Peyer's patch (tissue), 4 donors: ENCODE measurements around the gene KRTAP5-3.
"Not testable (repeated sequence)": the region's sequence is repeated elsewhere in the genome, so short reads cannot be mapped to it uniquely, and the experiment has no call there.

Experiments
- POLR2A ChIP-seq, 2 donors: fragments of 450-650 bp; IDR thresholded peaks; one replicate each; pipeline ENCODE4 v1.5.1; 2017; ENCODE audit warnings: antibody characterized with exemption in 2 of 2, mild to moderate bottlenecking in 2 of 2, moderate library complexity in 2 of 2
- TF ChIP-seq, protein P1 (sequence below), 6 experiments: fragments of 450-650 bp in 4 of 6; fragments of 200-600 bp in 2 of 6; sonication (generic) in 1 of 6; IDR thresholded peaks; one replicate each; pipeline ENCODE4 v1.5.1; 2017 to 2019; ENCODE audit warnings: antibody characterized with exemption in 6 of 6, mild to moderate bottlenecking in 3 of 6, moderate library complexity in 1 of 6

- TF ChIP-seq, protein P1, sequence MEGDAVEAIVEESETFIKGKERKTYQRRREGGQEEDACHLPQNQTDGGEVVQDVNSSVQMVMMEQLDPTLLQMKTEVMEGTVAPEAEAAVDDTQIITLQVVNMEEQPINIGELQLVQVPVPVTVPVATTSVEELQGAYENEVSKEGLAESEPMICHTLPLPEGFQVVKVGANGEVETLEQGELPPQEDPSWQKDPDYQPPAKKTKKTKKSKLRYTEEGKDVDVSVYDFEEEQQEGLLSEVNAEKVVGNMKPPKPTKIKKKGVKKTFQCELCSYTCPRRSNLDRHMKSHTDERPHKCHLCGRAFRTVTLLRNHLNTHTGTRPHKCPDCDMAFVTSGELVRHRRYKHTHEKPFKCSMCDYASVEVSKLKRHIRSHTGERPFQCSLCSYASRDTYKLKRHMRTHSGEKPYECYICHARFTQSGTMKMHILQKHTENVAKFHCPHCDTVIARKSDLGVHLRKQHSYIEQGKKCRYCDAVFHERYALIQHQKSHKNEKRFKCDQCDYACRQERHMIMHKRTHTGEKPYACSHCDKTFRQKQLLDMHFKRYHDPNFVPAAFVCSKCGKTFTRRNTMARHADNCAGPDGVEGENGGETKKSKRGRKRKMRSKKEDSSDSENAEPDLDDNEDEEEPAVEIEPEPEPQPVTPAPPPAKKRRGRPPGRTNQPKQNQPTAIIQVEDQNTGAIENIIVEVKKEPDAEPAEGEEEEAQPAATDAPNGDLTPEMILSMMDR (IDR thresholded peaks at IDR 0.05), result not testable (repeated sequence)
- TF ChIP-seq POLR2A (IDR thresholded peaks at IDR 0.05), result not testable (repeated sequence)
Measured at GRCh38 chr11:1596576-1597121, 11.6 kb downstream of the KRTAP5-3 start.
